ENCODE measurements around the gene KIAA1549. TPM values are rescaled to one million over a fixed set of nuclear protein-coding genes. Genes with fewer than 3 reads are reported as not detected.

KIAA1549 gene
- total and polyA plus RNA-seq, 4 donors: 0.13 to 0.89 (median 0.42) TPM

GRCh38 chr7:138816650-138817049 lies 164.5 kb downstream of the KIAA1549 start:
- 85% methylated on average over 1 of the region's 1 CpG for WGBS
- TF ChIP-seq SP1 (IDR thresholded peaks at IDR 0.05): no peak
- no peak for TF ChIP-seq GABPA (IDR thresholded peaks at IDR 0.05 in 1 of 2, conservative IDR thresholded peaks at IDR 0.05 in 1 of 2)
- no peak for TF ChIP-seq FOXA2 (IDR thresholded peaks at IDR 0.05)
- no peak for TF ChIP-seq ZBTB33 (IDR thresholded peaks at IDR 0.05)
- TF ChIP-seq HNF4A (conservative IDR thresholded peaks at IDR 0.05): no peak
- no peak for TF ChIP-seq CTCF (IDR thresholded peaks at IDR 0.05; ENCODE audit: low read depth, low read length, missing input control)
- no peak for TF ChIP-seq MAX (IDR thresholded peaks at IDR 0.05)
- no peak for TF ChIP-seq YY1 (IDR thresholded peaks at IDR 0.05)
- TF ChIP-seq REST (IDR thresholded peaks at IDR 0.05): no peak
- no peak for TF ChIP-seq ATF3 (IDR thresholded peaks at IDR 0.05)
- no peak for TF ChIP-seq NR2F2 (IDR thresholded peaks at IDR 0.05)
- no peak for TF ChIP-seq JUND (IDR thresholded peaks at IDR 0.05)
- TF ChIP-seq HNF4G (IDR thresholded peaks at IDR 0.05): no peak
- no peak for TF ChIP-seq TAF1 (conservative IDR thresholded peaks at IDR 0.05)
- TF ChIP-seq FOXA1 (IDR thresholded peaks at IDR 0.05): no peak
- no peak for TF ChIP-seq EGR1 (IDR thresholded peaks at IDR 0.05; ENCODE audit: low read depth in 2 of 2)
- TF ChIP-seq RXRA (IDR thresholded peaks at IDR 0.05): no peak
- H3K9ac ChIP-seq (ENCODE audit: low read depth in 1 of 2, low read length in 2 of 2): no peak overlapping the region
- no peaks in the 10 kb centered on the region for H3K4me1 ChIP-seq (ENCODE audit: control insufficient read depth in 4 of 4, insufficient read depth in 4 of 4, low read length in 3 of 4)
- H3K9me3 ChIP-seq (ENCODE audit: control insufficient read depth in 4 of 4, low read length in 3 of 4): no peaks in the 10 kb centered on the region
- no peaks in the 10 kb centered on the region for H3K27me3 ChIP-seq (ENCODE audit: control insufficient read depth in 4 of 4, insufficient read depth in 4 of 4, low read length in 3 of 4)
- DNase-seq (ENCODE audit: low spot score): no peak
- no peak overlapping the region for H3K4me3 ChIP-seq (ENCODE audit: low read depth in 1 of 3, low read length in 3 of 3)
- no peak overlapping the region for H3K27ac ChIP-seq (ENCODE audit: low read depth in 1 of 2, low read length in 2 of 2)
- H3K36me3 ChIP-seq (ENCODE audit: control insufficient read depth in 4 of 4, insufficient read depth in 3 of 4, low read depth in 1 of 4, low read length in 3 of 4): no peaks in the 10 kb centered on the region
